Type B pancreatic cell (in vitro differentiated cells): ENCODE data around the gene ADM2. TPM values are rescaled to one million over a fixed set of nuclear protein-coding genes. Genes with fewer than 3 reads are reported as not detected.
A peak's percentile ranks its signal among the peaks of the same experiment; 100 is the strongest.

Source experiments
- DNase-seq: peaks from one replicate; pipeline ENCODE4 v3.0.0; 2021; ENCODE audit warnings: mixed read lengths; ENCODE audit not compliant: unreplicated experiment; ENCODE audit errors: extremely low spot score
- H3K27ac Mint-ChIP-seq: 2 replicates; pipeline ENCODE4 v1.8.0; 2021; ENCODE audit warnings: mild to moderate bottlenecking, mixed read lengths
- H3K27me3 Mint-ChIP-seq: 2 replicates; pipeline ENCODE4 v1.8.0; 2021; ENCODE audit warnings: mixed read lengths
- H3K36me3 Mint-ChIP-seq: 2 replicates; pipeline ENCODE4 v1.8.0; 2021; ENCODE audit warnings: mixed read lengths
- H3K4me1 Mint-ChIP-seq: one replicate; pipeline ENCODE4 v1.8.0; 2021; ENCODE audit warnings: mixed read lengths; ENCODE audit not compliant: unreplicated experiment
- H3K4me3 Mint-ChIP-seq: 2 replicates; pipeline ENCODE4 v1.8.0; 2021; ENCODE audit warnings: mild to moderate bottlenecking, mixed read lengths
- H3K9me3 Mint-ChIP-seq: 2 replicates; pipeline ENCODE4 v1.8.0; 2021; ENCODE audit warnings: mixed read lengths
- CTCF ChIP-seq: fragments of 200-600 bp; sonication (generic); conservative IDR thresholded peaks from 2 replicates; pipeline ENCODE4 v1.5.0; 2021; ENCODE audit warnings: antibody characterized with exemption, mild to moderate bottlenecking
- total RNA-seq: library from RNA; stranded (reverse); gene quantifications from 2 replicates; pipeline ENCODE4 v1.2.1, GENCODE V29; 2021; ENCODE audit warnings: low replicate concordance

Gene ADM2
- total RNA-seq, 1 donor from 2014 or later = 2.6 TPM

GRCh38 chr22:50471962-50472361 lies 9.4 kb upstream of the ADM2 start:
- H3K27ac Mint-ChIP-seq = peak overlapping the region; percentile 55
- H3K4me1 Mint-ChIP-seq = peaks cover 36% of the 10 kb centered on the region
- H3K9me3 Mint-ChIP-seq = no peaks in the 10 kb centered on the region
- peaks cover 4% of the 10 kb centered on the region for H3K36me3 Mint-ChIP-seq
- DNase-seq = no peak
- peaks cover 3% of the 10 kb centered on the region for H3K27me3 Mint-ChIP-seq
- peak overlapping the region; percentile 75 for H3K4me3 Mint-ChIP-seq
- TF ChIP-seq CTCF = no peak

DNA sequence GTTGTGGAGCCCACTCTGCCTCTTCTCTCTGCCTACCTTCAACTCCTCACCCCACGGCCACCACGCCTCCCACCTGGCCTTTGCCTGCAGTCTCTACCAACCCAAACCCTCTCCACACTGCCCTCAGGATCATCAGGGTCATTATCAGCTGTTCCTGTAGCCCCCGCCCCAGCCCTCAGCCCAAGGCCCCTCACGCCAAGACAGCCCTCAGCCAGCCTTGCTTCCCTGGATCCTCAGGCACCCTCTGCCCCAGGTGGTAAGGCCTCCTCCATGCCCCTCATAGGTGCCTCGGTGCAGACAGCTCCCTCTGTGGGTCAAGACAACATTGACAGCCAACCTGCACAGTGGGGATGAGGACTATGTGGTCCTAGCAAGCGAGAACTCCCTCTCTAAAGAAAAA lies 8.3 kb upstream of the ADM2 start:
- Mint-ChIP-seq H3K9me3 (no peaks in the 10 kb centered on the region), H3K27me3 (peaks cover 10% of the 10 kb centered on the region), H3K36me3 (peaks cover 4% of the 10 kb centered on the region), H3K4me1 (peaks cover 40% of the 10 kb centered on the region), H3K4me3 (peak overlapping the region; percentile 94), H3K27ac (peak overlapping the region; percentile 85)
- no peak for DNase-seq
- peak; percentile 30 for TF ChIP-seq CTCF

GRCh38 chr22:50473855-50474671 lies 7.3 kb upstream of the ADM2 start:
- Mint-ChIP-seq H3K27ac (peak overlapping the region; percentile 85), H3K36me3 (peaks cover 4% of the 10 kb centered on the region)
- no peak for DNase-seq

GRCh38 chr22:50474710-50475651 lies 6.4 kb upstream of the ADM2 start, which contains the start of gene SBF1:
TSS of gene SBF1 (minus strand) at chr22:50475035. CDS start at chr22:50474840, 195 bp downstream.
- H3K4me1 Mint-ChIP-seq = peaks cover 40% of the 10 kb centered on the region
- H3K9me3 Mint-ChIP-seq = no peaks in the 10 kb centered on the region
- peak; percentile 94 for DNase-seq
- peaks cover 28% of the 10 kb centered on the region for H3K27me3 Mint-ChIP-seq
- H3K27ac Mint-ChIP-seq = peak within 1 kb of the TSS; percentile 85
- H3K36me3 Mint-ChIP-seq = peaks cover 4% of the 10 kb centered on the region
- no peak for TF ChIP-seq CTCF
- peak within 1 kb of the TSS; percentile 94 for H3K4me3 Mint-ChIP-seq

More at GRCh38 chr22:50473855-50474671, 7.3 kb upstream of the ADM2 start:
- Mint-ChIP-seq H3K4me3 (peak overlapping the region; percentile 94), H3K27me3 (peaks cover 18% of the 10 kb centered on the region), H3K4me1 (peaks cover 40% of the 10 kb centered on the region), H3K9me3 (no peaks in the 10 kb centered on the region)
- no peak for TF ChIP-seq CTCF

DNA sequence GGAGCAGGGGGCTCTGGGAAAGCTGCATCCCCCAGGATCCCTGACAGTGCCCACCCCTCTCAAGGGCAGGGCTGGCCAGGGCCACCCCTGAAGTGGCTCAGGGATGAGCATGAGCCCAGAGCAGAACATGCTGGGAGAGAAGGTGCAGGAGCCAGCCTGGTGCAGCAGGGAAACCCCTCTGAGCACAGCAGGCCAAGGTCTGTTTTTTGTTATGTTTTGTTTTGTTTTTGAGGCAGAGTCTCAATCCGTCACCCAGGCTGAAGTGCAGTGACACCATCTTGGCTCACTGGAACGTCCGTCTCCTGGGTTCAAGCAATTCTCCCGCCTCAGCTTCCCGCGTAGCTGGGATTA lies 5.7 kb upstream of the ADM2 start:
- no peak for TF ChIP-seq CTCF
- Mint-ChIP-seq H3K36me3 (peaks cover 4% of the 10 kb centered on the region), H3K27me3 (peaks cover 34% of the 10 kb centered on the region), H3K4me3 (peak overlapping the region; percentile 73), H3K27ac (peak overlapping the region; percentile 77), H3K4me1 (peaks cover 37% of the 10 kb centered on the region), H3K9me3 (no peaks in the 10 kb centered on the region)
- no peak for DNase-seq
